ENCODE results near the gene FREM1.

The FREM1 gene

DNA sequence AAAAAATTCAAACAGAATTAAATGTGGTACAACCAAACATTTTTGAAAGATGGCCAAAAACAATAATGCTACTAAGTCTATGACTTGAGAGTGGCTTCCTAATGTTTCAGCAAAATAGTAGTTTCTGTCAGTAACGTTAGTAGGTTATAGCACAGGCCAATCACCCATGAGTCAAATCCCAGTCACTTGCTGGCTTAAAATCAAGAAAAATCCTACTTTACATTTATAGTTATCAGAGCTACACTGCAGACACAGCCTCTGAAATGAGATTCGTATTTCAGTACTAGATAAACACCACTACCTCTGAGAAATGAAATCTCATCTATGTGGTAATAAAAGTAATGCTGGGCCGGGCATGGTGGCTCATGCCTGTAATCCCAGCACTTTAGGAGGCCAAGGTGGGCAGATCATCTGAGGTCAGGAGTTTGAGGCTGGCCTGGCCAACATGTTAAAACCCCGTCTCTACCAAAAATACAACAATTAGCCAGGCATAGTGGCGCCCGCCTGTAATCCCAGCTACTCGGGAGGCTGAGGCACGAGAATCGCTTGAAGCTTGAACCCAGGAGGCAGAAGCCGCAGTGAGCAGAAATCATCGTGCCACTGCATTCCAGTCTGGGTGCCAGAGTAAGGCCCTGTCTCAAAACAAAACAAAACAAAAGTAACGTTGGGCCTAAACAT, 223.0 kb downstream of the FREM1 start:
- no peak for DNase-seq

GRCh38 chr9:14686168-14686567, 224.1 kb downstream of the FREM1 start:
- no peak for DNase-seq
